Activated effector memory CD4-positive, alpha-beta T cell treated with Interleukin-2 at 50 U/mL for 16 hours (primary cell): Measurements from ENCODE around the gene USP54.

Experiments used
- DNase-seq: peaks from one replicate; pipeline ENCODE4 v3.0.0-alpha.2; 2020

USP54 gene

DNA sequence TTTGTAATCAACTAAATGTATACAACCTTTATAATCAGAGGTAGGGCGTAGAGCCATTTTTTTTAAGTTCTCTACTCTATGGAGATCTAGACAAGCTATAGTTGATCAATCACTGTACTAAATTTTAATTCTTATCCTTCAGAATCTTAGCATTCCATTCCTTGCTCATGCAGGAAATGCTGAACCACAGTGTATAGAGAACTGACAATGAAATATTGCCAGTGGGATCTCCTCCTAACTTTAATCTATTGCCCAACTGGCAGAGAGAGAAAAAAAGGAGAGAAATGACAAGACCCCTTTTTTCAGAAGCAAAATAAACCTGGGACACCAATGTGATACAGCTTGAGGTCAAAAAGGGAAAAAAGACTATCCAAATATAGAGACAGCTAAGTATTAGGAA, 68.9 kb downstream of the USP54 start:
- DNase-seq = no peak

DNA sequence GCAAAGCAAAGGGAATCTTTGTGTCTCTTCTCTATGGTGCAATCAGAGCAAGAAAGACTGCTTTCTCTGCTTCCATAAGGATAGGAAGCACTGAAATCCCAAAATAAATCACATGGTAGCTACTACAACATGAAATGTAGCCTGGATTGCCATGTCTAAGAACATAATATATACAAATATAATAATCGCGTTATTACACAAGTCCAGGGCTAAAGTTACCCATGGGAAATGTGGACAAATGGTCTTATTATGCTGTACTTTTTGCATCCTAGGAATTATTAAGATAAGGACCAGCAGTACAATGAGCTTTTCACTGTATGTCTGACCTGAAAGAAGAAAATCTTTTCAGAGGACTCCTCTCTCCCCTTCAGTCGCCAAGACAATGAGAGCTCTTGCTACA, 71.8 kb downstream of the USP54 start:
- no peak for DNase-seq

DNA sequence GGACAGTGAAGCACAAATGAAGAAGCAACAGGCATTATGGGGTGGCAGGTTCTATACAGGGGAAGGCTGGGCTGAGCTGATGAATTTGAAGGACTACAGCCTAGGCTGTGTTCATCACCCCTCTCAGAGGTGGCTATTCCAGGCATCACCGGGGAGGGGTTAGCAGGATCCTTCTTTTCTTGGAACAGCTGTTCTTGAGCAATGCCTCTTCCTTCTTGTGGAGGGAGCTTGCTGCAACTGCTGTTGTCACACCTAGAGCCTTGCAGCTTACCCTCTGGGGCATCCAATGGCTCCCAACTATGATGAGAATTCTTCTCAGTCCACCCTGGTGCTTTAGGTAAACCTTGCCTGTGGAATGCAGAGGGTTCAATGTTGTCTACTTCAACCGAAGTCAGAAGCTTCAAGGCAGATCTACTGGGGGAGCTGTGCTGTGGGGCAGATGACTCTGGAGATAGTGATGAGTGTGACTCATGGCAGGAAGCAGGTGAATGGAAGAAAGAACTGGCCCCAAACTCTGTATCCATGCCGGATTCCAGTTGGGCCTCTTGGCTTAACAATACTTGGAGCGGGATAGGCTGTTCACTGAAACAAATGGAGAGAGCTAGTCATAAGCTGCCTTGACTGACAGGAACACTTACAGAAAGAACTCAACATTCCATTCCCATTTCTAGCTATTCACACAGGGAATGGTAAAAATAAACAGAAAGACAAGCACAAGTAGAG, 73.8 kb downstream of the USP54 start:
- DNase-seq = no peak

DNA sequence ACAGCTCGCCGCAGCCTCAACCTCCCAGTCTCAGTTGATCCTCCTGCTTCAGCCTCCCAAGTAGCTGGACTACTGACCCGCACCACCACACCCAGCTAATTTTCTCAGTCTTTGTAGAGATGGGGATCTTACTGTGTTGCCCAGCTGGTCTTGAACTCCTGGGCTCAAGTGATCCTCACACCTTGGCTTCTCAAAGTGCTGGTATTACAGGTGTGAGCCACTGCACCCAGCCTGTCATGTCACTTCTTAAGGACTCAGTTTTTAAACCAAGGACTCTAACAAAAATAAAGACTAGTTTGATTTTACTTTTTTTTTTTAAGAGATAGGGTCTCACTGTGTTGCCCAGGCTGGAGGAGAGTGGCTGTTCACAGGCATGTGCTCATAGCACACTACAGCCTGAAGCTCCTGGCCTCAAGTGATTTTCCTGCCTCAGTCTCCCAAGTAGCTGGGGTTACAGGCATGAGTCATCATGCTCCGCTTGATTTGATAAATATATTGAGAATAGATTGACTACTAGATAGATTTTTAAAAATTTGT, 78.9 kb downstream of the USP54 start:
- no peak for DNase-seq

DNA sequence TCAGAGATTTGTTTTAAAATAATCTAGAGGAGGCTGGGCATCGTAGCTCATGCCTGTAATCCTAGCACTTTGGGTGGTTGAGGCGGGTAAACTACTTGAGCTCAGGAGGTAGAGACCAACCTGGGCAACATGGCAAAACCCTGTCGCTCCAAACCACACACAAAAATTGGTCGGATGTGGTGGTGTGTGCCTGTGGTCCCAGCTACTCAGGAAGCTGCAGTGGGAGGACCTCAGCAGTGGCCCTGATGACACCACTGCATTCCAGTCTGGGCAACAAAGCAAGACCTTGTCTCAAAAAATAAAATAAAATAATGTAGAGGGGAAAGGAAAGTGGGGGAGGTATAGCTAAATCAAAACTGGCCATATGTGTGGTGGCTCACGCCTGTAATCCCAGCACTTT, 81.4 kb downstream of the USP54 start:
- no peak for DNase-seq

DNA sequence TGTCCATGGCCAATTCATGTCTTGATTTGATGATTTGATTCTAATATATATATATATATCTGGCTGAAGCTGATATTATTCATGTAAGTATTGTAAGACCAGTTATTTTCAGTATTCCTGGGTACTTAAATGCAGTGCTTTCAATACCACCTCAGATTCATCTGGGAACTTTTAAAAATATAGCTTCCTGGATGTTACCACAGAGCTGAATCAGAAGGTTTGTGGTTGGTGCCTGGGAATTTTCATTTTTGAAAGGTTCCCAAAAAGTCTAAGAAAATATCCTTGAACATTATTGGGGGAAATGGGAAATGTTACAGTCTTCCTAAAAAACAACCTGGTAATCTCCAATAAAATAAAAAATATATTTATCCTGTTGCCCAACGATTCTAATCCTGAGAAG, 84.7 kb downstream of the USP54 start:
- DNase-seq = no peak

DNA sequence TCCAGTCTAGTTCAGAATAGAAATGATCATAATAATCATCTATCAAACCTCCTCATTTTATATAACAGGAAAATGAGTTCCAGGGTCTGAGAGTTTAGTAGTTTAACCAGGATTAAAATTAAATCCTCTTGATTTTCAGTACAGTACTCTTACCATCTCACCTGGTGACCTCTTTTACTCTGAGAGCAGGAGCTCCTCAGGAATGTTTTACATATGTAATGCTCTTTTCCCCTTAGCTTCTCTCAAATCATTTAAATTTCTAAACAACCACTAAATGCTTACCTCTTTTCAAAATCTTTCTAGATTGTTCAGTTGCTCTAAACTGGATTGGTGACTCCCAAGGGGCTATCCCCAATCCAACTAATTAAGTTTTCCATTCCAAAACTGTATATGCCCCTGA, 85.1 kb downstream of the USP54 start:
- DNase-seq = no peak

DNA sequence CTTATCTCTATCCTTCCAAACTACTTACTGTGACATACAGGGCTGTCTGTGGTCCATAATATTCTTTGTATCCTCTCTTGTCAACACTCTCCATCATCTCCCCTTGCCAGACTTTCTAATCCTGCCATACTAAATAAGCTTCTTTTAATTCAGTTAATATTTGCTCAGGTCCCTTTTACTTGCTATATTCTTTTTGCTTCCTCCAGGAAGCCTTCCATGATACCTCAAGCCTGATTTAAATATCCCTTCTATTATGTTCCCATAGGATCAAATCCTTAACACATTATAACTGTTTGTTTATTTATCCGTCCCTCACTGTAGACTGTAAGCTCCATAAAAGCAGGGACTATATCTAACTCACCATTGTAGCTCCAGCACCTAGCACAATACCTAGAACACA, 88.1 kb downstream of the USP54 start:
- DNase-seq = no peak

DNA sequence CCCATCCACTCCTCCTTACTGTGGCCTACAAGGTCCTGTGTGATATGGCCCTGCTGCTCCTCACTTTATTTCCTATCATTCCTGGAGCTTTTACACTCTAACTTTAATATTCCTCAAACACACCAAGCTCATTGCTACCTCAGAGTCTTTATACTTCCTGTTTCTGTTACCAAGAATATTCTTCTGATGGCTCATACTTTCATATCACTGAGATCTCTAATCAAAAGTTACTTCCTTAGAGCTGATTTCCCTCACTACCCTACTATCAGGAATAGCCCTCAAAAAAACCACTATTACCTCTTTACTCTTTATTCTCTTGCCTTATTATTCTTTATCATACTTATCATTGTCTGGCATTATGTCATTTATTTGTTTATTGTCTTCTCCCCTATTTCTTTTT, 89.5 kb downstream of the USP54 start:
- DNase-seq = no peak

DNA sequence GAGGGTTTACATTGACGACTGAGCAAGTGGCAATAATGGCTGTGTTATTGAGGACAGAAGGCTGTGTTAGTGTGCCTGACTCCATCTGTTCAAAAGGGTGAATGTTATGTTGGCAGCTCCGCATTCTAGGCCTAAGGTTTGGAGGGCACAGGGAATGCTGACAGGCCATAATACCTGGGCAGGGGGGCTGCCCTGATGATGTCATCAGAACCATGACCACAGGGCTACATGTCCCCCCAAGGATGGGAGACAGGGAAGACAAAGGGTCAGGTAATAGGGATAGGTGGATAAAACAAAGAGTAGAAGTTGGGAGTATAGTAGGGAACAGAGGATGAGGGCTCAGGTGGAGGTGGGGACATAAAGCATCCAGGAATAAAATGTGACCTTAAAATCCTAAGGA, 93.5 kb downstream of the USP54 start:
- DNase-seq = no peak

DNA sequence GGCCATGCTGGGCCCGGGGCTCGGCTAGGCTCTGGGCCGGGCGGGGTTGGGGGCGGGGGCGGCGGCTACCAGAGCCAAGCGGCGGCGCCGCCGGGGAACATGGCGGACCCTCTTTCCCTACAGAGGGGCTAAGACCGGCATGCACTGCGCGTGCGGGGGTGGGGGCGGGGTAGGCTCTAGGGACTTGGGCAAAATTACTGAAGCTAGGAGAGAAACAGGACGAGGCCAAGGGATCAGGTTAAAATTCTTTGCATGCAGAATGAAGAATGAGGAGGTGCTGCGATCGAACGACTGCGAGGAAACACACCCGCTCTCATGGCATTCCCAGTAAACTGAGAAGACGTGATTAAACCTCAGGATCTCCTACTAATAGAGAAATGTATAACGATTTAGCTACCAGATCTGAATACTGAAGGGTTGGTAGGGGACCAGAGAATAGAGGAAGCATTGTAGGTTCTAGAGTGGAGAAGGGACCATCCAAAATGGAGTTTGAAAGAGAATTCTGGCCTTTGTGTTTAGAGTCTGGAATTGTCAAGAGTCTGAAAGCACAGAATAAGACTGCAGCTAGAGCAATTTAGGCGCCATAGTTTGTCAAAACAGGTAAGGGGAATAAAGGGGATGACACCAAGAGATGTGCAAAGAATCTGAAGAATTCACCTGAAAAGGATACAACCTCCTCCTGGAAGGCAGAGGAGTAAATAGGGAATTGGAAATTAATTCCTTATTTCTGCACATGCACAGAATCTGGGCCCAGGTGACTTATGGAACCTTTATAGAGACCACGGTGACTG, 95.1 kb downstream of the USP54 start, which contains the start of gene PPP3CB:
TSS of gene PPP3CB (minus strand) at position 141 of the 791 bp plus-strand sequence. CDS start at position 6, 135 bp downstream.
- DNase-seq = peak; percentile 89

DNA sequence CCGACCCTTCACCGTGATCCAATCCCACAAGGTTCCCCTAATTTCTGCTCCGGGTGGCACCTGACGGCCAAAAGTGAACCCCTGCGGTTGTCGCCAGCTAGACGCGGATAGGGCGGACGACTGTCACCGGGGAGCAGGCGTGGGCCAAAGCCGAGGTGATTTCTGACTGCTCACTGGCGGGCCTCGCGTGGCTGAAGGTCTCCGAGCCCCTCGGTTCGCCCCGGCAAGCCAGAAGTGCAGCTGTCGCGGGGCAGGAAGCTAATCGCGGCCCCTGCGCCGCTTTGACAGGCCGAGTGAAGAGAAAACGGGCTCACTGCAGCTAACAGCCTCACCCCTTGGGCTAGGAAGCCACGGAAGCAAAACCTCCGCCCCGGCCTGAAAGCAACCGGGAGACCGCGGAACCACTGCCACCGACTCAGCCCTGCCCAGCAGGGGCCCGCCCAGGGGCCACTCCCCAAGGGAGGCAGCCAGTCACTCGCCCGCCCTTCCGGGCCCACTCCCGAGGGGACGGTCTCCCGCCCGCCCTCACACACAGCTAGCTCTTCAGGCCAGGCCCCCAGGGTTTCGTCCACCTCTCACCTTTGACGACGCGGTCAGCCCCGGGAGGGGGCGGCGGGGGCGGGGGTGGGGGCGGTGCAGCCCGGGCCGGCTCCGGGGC, 95.8 kb downstream of the USP54 start:
- peak; percentile 90 for DNase-seq

DNA sequence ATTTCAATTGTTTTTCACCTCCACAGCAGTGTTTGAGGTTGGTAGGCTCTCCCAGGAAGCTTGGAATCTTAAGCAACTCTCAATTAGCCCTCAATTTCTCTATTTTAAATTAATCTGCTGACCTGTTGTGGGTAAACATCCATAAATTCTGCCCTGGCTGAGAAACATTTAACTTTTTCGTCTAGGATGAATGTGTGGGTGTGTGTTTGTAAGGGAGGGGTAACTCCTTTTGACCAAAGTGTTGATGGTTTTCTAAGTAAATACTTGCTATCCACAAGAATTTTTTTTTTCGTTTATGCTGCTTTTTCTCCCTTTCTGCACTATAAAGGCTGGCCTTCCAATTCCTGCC, 96.3 kb downstream of the USP54 start:
- DNase-seq = no peak

DNA sequence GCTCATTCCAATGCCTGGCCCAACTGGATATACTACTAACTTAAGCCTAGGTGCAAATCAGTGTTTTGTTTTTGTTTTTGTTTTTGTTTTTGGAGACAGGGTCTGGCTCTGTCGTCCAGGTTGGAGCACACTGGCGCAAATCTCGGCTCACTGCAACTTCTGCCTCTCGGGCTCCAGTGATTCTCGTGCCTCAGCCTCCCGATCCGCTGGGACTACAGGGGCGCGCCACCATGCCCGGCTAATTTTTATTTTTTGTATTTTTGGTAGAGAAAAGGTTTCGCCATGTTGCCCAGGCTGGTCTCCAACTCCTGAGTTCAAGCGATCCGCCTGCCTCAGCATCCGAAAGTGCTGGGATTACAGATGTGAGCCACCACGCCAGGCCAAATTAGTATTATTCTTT, 96.9 kb downstream of the USP54 start:
- DNase-seq = no peak

DNA sequence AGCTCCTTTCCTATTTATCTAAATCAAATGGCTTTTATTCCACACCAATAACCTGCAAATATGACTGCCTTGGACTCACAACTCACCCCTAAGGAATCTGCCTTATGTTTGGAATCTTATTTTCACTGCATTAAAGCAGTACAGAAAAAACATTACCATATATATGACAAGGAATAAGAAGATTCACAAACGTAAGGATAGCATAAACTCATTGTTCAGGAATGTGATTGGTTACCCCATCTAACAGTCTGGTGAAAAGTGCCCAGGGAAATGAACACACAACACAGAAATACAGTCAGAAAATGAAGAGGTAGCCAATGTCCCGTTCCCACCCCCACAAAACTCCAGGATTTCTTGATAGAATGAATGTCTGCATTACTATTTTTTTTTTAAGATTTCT, 97.4 kb downstream of the USP54 start:
- DNase-seq = no peak

DNA sequence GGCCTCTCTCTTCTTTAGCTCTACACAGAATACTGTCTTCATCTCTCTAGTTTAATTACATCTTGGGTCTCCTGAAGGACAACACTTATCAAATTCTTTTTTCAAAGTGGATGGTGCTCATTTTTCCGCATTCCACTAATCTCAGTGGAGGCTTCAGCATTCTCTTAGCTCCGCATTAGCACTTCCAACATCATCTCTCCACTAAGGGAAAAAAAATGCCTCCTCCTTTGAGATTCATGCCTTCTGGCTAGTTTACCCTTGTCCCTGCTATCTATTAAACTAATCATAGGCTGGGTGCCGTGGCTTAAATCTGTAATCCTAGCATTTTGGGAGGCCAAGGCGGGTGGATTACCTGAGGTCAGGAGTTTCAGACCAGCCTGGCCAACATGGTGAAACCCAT, 104.5 kb downstream of the USP54 start:
- DNase-seq = no peak

DNA sequence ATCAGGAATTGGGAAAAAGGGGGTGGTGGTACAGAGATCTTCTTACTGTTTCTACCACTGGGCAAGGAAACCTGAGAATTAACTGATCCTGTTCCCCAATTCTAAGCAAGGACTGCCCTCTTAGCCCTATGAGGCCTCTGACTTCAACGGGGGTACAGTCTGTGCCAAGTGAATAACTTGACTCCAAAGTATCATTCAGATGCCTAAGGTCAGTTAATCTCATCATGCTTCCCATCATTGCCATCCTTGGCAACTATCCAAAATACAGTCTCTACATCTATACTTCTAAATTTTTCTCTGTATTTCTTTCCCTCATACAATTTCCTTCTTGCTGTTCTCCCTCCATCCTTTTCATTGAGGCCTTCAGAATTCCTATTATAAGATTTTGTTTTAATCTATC, 105.8 kb downstream of the USP54 start:
- no peak for DNase-seq

DNA sequence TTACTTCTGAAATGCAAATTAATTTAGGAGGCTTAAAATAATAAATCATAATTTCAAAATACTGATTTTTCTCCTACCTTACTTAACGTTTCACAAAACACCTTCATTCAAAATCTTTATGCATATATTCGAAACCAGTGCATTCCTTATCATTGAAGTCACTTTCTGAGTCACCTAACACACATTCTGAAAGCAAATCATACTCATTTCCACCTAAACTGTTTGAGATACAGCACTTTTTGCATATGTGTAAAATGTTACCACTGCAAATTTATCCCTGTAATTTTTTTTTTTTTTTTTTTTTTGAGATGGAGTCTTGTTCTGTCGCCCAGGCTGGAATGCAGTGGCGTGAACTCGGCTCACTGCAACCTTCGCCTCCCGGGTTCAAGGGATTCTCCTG, 111.0 kb downstream of the USP54 start:
- DNase-seq = no peak

DNA sequence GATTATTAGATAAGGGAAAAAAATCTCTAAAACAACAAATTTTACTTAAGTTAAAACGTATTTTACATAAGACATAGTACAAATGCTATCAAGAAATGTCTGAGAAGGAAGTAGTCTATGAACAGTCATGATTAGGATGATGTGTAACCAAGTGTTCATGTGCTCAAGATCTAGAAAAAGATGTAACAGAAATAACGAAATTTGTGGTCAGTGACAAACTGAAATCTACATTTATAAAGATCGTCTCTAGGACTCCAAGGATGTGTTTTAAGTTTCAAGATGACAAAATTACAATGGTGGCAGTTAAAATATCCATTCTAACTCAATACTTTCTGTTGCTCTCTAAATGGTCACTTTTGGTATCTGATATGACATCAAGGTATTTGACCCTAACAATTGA, 112.5 kb downstream of the USP54 start:
- no peak for DNase-seq

DNA sequence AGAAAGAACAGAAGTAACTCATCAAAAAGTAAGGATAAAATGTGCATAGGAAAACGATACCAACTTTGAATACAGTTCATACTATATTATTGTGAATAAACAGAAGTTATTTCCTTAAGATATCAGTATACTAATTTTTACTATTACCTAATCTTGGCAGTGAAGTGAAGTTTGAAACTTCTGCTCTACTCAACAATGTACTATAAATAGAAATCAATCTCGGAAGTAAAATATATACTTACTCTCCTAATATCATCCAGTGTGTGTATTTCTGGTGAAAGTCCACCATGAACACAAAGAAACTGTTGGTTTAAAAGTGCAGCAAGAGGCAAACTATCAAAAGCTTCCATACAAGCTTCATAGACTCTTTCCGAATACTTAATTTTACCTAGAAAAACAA, 119.9 kb downstream of the USP54 start:
- DNase-seq = no peak

DNA sequence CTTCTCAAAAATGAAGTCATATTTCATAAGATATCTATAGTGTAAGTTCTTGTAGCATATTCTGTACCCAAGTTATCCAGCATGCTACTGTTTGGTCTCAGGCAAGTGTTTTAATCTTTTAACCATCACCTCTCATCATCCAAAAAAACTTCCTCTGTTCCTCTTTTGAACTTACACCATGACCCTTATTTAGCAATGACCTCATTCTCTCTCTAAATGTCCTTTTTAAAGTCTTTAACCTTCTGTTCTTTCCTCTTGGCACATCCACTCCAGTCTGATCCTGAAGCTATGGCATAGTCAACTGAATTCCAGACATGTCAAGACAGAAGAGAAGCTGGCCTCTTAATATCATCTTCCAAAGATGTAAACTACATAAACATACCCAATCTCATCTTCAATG, 121.6 kb downstream of the USP54 start:
- no peak for DNase-seq

DNA sequence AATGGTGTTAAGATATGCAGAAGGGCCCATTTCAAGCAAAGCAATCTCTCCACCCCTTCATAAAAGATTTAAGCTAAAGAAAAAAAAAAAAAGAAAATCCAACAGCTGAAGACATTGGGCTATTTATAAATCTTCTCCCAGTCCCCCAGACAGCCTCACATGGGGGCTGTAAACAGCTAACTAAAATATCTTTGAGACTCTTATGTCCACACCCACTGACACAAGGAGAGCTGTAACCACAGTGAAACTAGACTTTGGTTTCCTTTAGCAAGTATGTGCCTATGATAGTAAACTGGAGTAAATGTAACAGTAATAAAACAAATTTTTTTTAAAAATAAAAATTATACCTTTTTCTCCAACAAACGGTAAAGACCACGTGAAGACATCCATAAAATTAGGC, 123.9 kb downstream of the USP54 start:
- DNase-seq = no peak

DNA sequence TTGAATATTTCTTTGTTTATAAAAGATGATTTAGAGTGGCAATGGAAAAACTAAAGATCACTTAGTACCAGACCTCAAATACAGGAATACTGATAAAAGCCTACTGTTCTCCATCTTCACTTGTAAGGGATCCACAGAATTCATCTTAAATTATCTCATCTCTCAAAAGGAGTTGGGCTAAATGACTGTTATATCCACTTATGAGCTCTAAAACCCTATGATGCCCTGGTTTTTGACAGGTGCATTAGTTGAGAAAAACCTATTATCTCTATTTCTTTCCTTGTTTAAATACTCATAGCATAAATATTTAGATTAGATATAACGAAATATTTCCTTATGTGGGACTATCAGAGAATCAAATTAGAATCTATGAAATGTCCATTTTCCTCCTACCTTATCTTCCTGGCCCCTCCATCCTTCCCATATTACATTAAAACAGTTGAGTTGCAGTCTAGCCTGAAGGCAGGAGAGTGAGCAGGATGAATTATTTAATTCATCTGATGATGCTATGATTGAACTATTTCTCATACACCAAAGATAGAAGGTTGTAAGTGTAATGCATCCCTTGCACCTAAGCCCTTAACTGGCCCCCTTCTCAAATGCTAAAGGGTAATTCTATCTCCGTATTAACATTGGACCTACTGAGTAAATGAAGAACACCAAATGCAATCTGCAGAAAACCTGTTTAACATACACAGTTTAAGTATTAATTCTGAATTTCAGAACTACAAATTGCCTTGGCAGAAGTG, 125.0 kb downstream of the USP54 start:
- no peak for DNase-seq
